ENCODE data around the gene TRMO.

Gene TRMO

GRCh38 chr9:97908705-97909104, 13.6 kb downstream of the TRMO start:
- TF ChIP-seq ZFX (IDR thresholded peaks at IDR 0.05; ENCODE audit: borderline replicate concordance) (no peak), CTCF (IDR thresholded peaks at IDR 0.05) (no peak)
- H3K27ac ChIP-seq, result no peak overlapping the region

- no peak for TF ChIP-seq CTCF (IDR thresholded peaks at IDR 0.05)
- no peak for TF ChIP-seq ZFX (IDR thresholded peaks at IDR 0.05; ENCODE audit: borderline replicate concordance)
- H3K27ac ChIP-seq, result no peak overlapping the region
Measured at GRCh38 chr9:97907632-97908031, 14.7 kb downstream of the TRMO start.

- H3K27ac ChIP-seq, result no peak overlapping the region
- TF ChIP-seq CTCF (IDR thresholded peaks at IDR 0.05) (no peak), ZFX (IDR thresholded peaks at IDR 0.05; ENCODE audit: borderline replicate concordance) (no peak)
Measured at GRCh38 chr9:97907046-97907445, 15.3 kb downstream of the TRMO start.

- TF ChIP-seq CTCF (IDR thresholded peaks at IDR 0.05) (no peak), ZFX (IDR thresholded peaks at IDR 0.05; ENCODE audit: borderline replicate concordance) (no peak)
- H3K27ac ChIP-seq, result no peak overlapping the region
Measured at GRCh38 chr9:97906236-97906831, 16.0 kb downstream of the TRMO start.

GRCh38 chr9:97905228-97905627, 17.1 kb downstream of the TRMO start:
- TF ChIP-seq ZFX (IDR thresholded peaks at IDR 0.05; ENCODE audit: borderline replicate concordance), result no peak
- TF ChIP-seq CTCF (IDR thresholded peaks at IDR 0.05), result no peak
- no peak overlapping the region for H3K27ac ChIP-seq

GRCh38 chr9:97904725-97905124, 17.6 kb downstream of the TRMO start:
- no peak overlapping the region for H3K27ac ChIP-seq
- TF ChIP-seq CTCF (IDR thresholded peaks at IDR 0.05) (no peak), ZFX (IDR thresholded peaks at IDR 0.05; ENCODE audit: borderline replicate concordance) (no peak)

GRCh38 chr9:97903177-97903576, 19.1 kb downstream of the TRMO start:
- no peak for TF ChIP-seq CTCF (IDR thresholded peaks at IDR 0.05)
- no peak for TF ChIP-seq ZFX (IDR thresholded peaks at IDR 0.05; ENCODE audit: borderline replicate concordance)
- H3K27ac ChIP-seq, result no peak overlapping the region

All from 22Rv1 (cell line).